Peyer's patch (tissue), 4 donors: ENCODE results near the gene WDR55.

Experiments
- POLR2A ChIP-seq, 2 donors: fragments of 450-650 bp; IDR thresholded peaks; one replicate each; pipeline ENCODE4 v1.5.1; 2017; ENCODE audit warnings: antibody characterized with exemption in 2 of 2, mild to moderate bottlenecking in 2 of 2, moderate library complexity in 2 of 2
- TF ChIP-seq, protein P1 (sequence below), 6 experiments: fragments of 450-650 bp in 4 of 6; fragments of 200-600 bp in 2 of 6; sonication (generic) in 1 of 6; IDR thresholded peaks; one replicate each; pipeline ENCODE4 v1.5.1; 2017 to 2019; ENCODE audit warnings: antibody characterized with exemption in 6 of 6, mild to moderate bottlenecking in 3 of 6, moderate library complexity in 1 of 6

GRCh38 chr5:140718266-140718592 is 53.5 kb downstream of the WDR55 start:
- TF ChIP-seq, protein P1, sequence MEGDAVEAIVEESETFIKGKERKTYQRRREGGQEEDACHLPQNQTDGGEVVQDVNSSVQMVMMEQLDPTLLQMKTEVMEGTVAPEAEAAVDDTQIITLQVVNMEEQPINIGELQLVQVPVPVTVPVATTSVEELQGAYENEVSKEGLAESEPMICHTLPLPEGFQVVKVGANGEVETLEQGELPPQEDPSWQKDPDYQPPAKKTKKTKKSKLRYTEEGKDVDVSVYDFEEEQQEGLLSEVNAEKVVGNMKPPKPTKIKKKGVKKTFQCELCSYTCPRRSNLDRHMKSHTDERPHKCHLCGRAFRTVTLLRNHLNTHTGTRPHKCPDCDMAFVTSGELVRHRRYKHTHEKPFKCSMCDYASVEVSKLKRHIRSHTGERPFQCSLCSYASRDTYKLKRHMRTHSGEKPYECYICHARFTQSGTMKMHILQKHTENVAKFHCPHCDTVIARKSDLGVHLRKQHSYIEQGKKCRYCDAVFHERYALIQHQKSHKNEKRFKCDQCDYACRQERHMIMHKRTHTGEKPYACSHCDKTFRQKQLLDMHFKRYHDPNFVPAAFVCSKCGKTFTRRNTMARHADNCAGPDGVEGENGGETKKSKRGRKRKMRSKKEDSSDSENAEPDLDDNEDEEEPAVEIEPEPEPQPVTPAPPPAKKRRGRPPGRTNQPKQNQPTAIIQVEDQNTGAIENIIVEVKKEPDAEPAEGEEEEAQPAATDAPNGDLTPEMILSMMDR (IDR thresholded peaks at IDR 0.05) = no peak
- no peak for TF ChIP-seq POLR2A (IDR thresholded peaks at IDR 0.05)
